Thoracic aorta (tissue), 2 donors: ENCODE results near the gene CD83. TPM values are rescaled to one million over a fixed set of nuclear protein-coding genes. Genes with fewer than 3 reads are reported as not detected.

Source experiments
- ATAC-seq: fragments of 150-250 bp; one replicate; pipeline ENCODE4 v1.8.0; 2017; ENCODE audit warnings: low read depth; ENCODE audit not compliant: insufficient number of reproducible peaks, low FRiP score
- DNase-seq: peaks from one replicate; pipeline ENCODE4 v3.0.0-alpha.2; 2020; ENCODE audit warnings: low spot score
- H3K27ac ChIP-seq, 2 donors: fragments of 200-600 bp; sonication (generic); 1 replicate in 1 of 2; 2 replicates in 1 of 2; pipeline ENCODE4 v1.5.1; 2016; ENCODE audit warnings: mild to moderate bottlenecking in 2 of 2, moderate library complexity in 2 of 2
- H3K27me3 ChIP-seq: fragments of 200-600 bp; sonication (generic); replicated peaks from 2 replicates; pipeline ENCODE4 v1.6.0; 2016; ENCODE audit warnings: mild to moderate bottlenecking; ENCODE audit not compliant: insufficient read depth
- H3K36me3 ChIP-seq: fragments of 200-600 bp; sonication (generic); one replicate; pipeline ENCODE4 v1.5.1; 2016
- H3K4me1 ChIP-seq, 2 donors: fragments of 200-600 bp; sonication (generic); 1 replicate in 1 of 2; 2 replicates in 1 of 2; pipeline versions ENCODE4 v1.5.1 to v1.6.0; 2016; ENCODE audit warnings: low read depth in 2 of 2, mild to moderate bottlenecking in 1 of 2; ENCODE audit not compliant: control insufficient read depth in 1 of 2
- H3K4me3 ChIP-seq: fragments of 200-600 bp; sonication (generic); 2 replicates; pipeline ENCODE4 v1.5.1; 2016; ENCODE audit warnings: mild to moderate bottlenecking
- H3K9me3 ChIP-seq: fragments of 200-600 bp; sonication (generic); 2 replicates; pipeline ENCODE4 v1.5.1; 2016
- CTCF ChIP-seq: fragments of 200-600 bp; sonication (generic); IDR thresholded peaks from one replicate; pipeline ENCODE4 v1.5.1; 2019; ENCODE audit warnings: antibody characterized with exemption
- total RNA-seq, 2 donors: library from RNA; depleted of rRNA; stranded (reverse); fragments of >200 nt; gene quantifications; one replicate each; pipeline versions ENCODE4 v1.1.0 to v1.2.3, GENCODE V29; 2016

Gene CD83
- total RNA-seq, 2 donors from 2014 or later: 1.1 to 8.0 TPM

- no peak overlapping the region for H3K27ac ChIP-seq
- TF ChIP-seq CTCF: no peak
- no peaks in the 10 kb centered on the region for H3K36me3 ChIP-seq
- H3K4me1 ChIP-seq: peaks cover 0 to 14% of the 10 kb centered on the region in 2 donors
- DNase-seq (no peak), ATAC-seq (no peak)
- no peaks in the 10 kb centered on the region for H3K27me3 ChIP-seq
- H3K4me3 ChIP-seq: no peak overlapping the region
- no peaks in the 10 kb centered on the region for H3K9me3 ChIP-seq
These were observed 7.8 kb downstream of the CD83 start for GRCh38 chr6:14125346-14125745.

- H3K36me3 ChIP-seq: no peaks in the 10 kb centered on the region
- no peak overlapping the region for H3K27ac ChIP-seq
- no peak for TF ChIP-seq CTCF
- H3K4me1 ChIP-seq: peaks cover 0 to 14% of the 10 kb centered on the region in 2 donors
- H3K4me3 ChIP-seq: no peak overlapping the region
- H3K9me3 ChIP-seq: no peaks in the 10 kb centered on the region
- H3K27me3 ChIP-seq: no peaks in the 10 kb centered on the region
- ATAC-seq: no peak
- no peak for DNase-seq
These were observed 8.6 kb downstream of the CD83 start for GRCh38 chr6:14126191-14126590.

- H3K4me3 ChIP-seq: no peak overlapping the region
- DNase-seq (no peak), ATAC-seq (no peak)
- TF ChIP-seq CTCF: no peak
- no peaks in the 10 kb centered on the region for H3K9me3 ChIP-seq
- H3K4me1 ChIP-seq: peaks cover 0 to 14% of the 10 kb centered on the region in 2 donors
- no peak overlapping the region for H3K27ac ChIP-seq
- no peaks in the 10 kb centered on the region for H3K36me3 ChIP-seq
- H3K27me3 ChIP-seq: no peaks in the 10 kb centered on the region
These were observed 10.0 kb downstream of the CD83 start for GRCh38 chr6:14127611-14128010.

GRCh38 chr6:14128012-14128411 is 10.4 kb downstream of the CD83 start:
- no peak for ATAC-seq
- peaks cover 0 to 14% of the 10 kb centered on the region in 2 donors for H3K4me1 ChIP-seq
- TF ChIP-seq CTCF: no peak

GRCh38 chr6:14128746-14129145 is 11.2 kb downstream of the CD83 start:
- Histone ChIP-seq H3K4me3 (no peak overlapping the region), H3K27me3 (no peaks in the 10 kb centered on the region), H3K36me3 (no peaks in the 10 kb centered on the region), H3K9me3 (no peaks in the 10 kb centered on the region), H3K27ac (no peak overlapping the region), H3K4me1 (peaks cover 0 to 14% of the 10 kb centered on the region in 2 donors)
- ATAC-seq (no peak), DNase-seq (no peak)
- TF ChIP-seq CTCF: no peak

More at GRCh38 chr6:14128012-14128411, 10.4 kb downstream of the CD83 start:
- Histone ChIP-seq H3K9me3 (no peaks in the 10 kb centered on the region), H3K36me3 (no peaks in the 10 kb centered on the region), H3K4me3 (no peak overlapping the region), H3K27ac (no peak overlapping the region), H3K27me3 (no peaks in the 10 kb centered on the region)
- no peak for DNase-seq
